ENCODE measurements around the gene AKAP1.

AKAP1 gene

DNA sequence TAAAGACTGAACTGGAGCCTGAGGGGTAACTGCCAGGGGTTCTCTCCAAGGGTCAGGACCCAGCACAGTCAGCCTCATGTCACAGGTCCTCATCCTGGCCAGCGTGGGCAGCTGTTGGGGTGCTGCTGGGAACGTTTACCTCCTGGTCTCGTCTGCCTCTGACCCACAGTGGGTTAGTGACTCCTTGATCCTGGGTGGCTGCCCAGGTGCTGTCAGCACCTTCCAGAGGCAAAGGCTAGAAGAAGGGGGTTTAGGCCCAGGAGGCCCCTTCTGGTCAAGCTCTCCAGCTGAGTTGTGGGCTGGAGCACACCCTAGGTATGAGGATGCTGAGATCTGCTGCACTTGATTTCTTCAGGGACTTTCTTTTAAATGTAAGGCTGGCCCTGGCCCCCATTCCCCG, 30.3 kb downstream of the AKAP1 start:
- peaks cover 73% of the 10 kb centered on the region for H3K36me3 ChIP-seq (ENCODE audit: control insufficient read depth, insufficient read depth, low read length)
- no peak overlapping the region for H3K4me3 ChIP-seq (ENCODE audit: low read depth, low read length)
- peaks cover 7% of the 10 kb centered on the region; the same call in 1 of the 2 replicates for H3K4me1 ChIP-seq (ENCODE audit: control insufficient read depth, insufficient read depth, low read length)
- no peaks in the 10 kb centered on the region for H3K27me3 ChIP-seq (ENCODE audit: control insufficient read depth, insufficient read depth, low read length)
- no peak overlapping the region for H3K9ac ChIP-seq (ENCODE audit: low read length)
- H3K9me3 ChIP-seq (ENCODE audit: control insufficient read depth, insufficient read depth, low read depth, low read length), result no peaks in the 10 kb centered on the region
- H3K27ac ChIP-seq (ENCODE audit: low read depth, low read length), result no peak overlapping the region

DNA sequence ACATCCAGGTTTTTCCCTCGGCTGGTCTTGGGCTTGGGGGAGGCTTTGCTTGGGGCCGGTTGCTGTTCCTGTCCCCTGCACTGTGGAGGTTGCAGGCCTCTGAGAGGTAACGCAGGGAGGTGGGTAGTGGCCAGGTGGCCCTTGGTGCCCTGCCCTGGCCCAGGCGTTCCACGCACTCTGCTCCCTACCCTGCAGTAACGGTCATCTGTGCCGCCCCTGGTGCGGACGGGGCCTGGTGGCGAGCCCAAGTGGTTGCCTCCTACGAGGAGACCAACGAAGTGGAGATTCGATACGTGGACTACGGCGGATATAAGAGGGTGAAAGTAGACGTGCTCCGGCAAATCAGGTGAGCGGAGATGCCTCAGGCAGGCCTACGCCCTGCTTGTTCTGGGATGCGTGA, 30.9 kb downstream of the AKAP1 start:
- Histone ChIP-seq H3K9me3 (ENCODE audit: control insufficient read depth, insufficient read depth, low read depth, low read length) (no peaks in the 10 kb centered on the region), H3K27ac (ENCODE audit: low read depth, low read length) (no peak overlapping the region), H3K36me3 (ENCODE audit: control insufficient read depth, insufficient read depth, low read length) (peaks cover 78% of the 10 kb centered on the region), H3K4me1 (ENCODE audit: control insufficient read depth, insufficient read depth, low read length) (peaks cover 7% of the 10 kb centered on the region; the same call in 1 of the 2 replicates), H3K4me3 (ENCODE audit: low read depth, low read length) (no peak overlapping the region), H3K9ac (ENCODE audit: low read length) (no peak overlapping the region), H3K27me3 (ENCODE audit: control insufficient read depth, insufficient read depth, low read length) (no peaks in the 10 kb centered on the region)

DNA sequence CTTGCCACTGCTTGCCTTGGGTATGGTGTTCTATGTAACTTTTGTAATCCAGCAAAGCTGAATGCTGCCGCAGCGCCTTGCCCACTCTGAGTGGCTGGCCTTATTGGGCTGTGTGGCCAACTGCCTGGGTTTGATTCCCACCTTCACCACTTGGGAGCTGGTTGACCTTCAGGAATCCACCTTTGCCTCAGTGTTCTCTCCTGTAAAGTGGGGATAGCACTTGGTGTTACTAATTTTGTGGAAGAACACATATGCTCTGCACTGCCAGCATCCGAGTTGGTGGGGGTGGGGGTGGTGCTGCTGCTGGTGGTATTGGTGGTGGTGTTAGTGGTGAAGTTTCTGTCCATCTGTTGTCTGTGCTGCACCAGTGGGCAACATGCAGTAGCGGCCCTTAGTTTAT, 32.8 kb downstream of the AKAP1 start:
- peaks cover 78% of the 10 kb centered on the region for H3K36me3 ChIP-seq (ENCODE audit: control insufficient read depth, insufficient read depth, low read length)
- no peak overlapping the region for H3K27ac ChIP-seq (ENCODE audit: low read depth, low read length)
- H3K9me3 ChIP-seq (ENCODE audit: control insufficient read depth, insufficient read depth, low read depth, low read length), result no peaks in the 10 kb centered on the region
- peaks cover 4% of the 10 kb centered on the region; the same call in 1 of the 2 replicates for H3K4me1 ChIP-seq (ENCODE audit: control insufficient read depth, insufficient read depth, low read length)
- no peak overlapping the region for H3K4me3 ChIP-seq (ENCODE audit: low read depth, low read length)
- H3K9ac ChIP-seq (ENCODE audit: low read length), result no peak overlapping the region
- no peaks in the 10 kb centered on the region for H3K27me3 ChIP-seq (ENCODE audit: control insufficient read depth, insufficient read depth, low read length)

DNA sequence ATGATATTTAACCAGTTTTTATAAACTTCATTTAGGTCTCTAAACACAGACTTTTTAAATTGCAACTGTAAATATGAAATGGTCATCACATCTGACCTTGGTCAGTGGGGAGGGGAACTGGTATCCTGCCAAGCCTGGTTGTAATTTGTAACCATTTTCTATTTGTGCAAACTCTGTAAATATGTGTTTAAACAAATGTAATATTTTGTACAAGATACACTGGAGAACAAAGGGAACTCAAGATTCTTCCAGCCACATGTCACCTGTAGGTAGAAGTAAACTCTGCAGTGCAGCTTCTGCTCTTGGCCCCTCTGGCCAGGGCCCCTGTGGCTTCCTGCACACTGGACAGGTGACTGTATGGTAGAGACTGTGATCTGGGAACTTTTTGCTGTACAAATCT, 35.8 kb downstream of the AKAP1 start:
- Histone ChIP-seq H3K36me3 (ENCODE audit: control insufficient read depth, insufficient read depth, low read length) (peaks cover 78% of the 10 kb centered on the region), H3K4me3 (ENCODE audit: low read depth, low read length) (no peak overlapping the region), H3K27ac (ENCODE audit: low read depth, low read length) (no peak overlapping the region), H3K4me1 (ENCODE audit: control insufficient read depth, insufficient read depth, low read length) (no peaks in the 10 kb centered on the region), H3K27me3 (ENCODE audit: control insufficient read depth, insufficient read depth, low read length) (no peaks in the 10 kb centered on the region), H3K9ac (ENCODE audit: low read length) (no peak overlapping the region), H3K9me3 (ENCODE audit: control insufficient read depth, insufficient read depth, low read depth, low read length) (no peaks in the 10 kb centered on the region)

DNA sequence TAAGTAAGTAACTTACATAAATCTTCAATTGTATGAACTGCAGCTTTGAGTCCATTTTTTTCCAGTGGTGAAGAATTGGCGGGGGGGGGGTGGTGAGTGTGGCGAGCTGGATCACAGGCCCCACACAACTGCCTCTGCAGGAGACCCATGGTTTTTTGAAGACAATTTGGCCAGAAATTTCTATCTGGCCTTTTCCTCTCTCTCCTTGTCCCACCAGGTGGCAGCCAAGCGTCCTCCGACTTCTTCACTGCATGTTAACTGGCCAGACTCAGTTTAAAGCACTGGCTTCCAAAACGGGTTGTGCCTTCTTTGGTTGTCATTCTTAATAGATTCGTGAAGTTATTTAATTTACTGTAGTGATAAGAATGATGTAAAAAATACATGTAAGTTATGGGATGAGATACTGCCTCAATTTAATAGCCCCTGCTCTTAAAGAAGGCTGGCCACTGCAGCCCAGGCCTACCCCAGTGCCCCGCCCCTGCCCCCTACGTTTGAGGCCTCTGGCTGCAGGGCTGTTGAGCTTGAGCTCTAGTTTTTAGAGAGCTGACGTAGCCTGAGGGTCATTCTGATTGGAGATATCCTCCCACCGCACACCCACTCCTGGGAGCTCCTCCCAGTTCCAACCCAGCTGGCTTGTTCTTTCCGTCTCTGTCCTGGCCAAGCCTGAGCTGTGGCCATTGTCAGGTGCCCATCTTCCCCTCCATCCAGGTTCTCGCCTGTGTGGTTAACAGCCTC, 36.4 kb downstream of the AKAP1 start:
- no peak overlapping the region for H3K27ac ChIP-seq (ENCODE audit: low read depth, low read length)
- H3K4me3 ChIP-seq (ENCODE audit: low read depth, low read length), result no peak overlapping the region
- no peaks in the 10 kb centered on the region for H3K4me1 ChIP-seq (ENCODE audit: control insufficient read depth, insufficient read depth, low read length)
- H3K9me3 ChIP-seq (ENCODE audit: control insufficient read depth, insufficient read depth, low read depth, low read length), result no peaks in the 10 kb centered on the region
- H3K27me3 ChIP-seq (ENCODE audit: control insufficient read depth, insufficient read depth, low read length), result no peaks in the 10 kb centered on the region
- peaks cover 72% of the 10 kb centered on the region for H3K36me3 ChIP-seq (ENCODE audit: control insufficient read depth, insufficient read depth, low read length)
- H3K9ac ChIP-seq (ENCODE audit: low read length), result no peak overlapping the region

DNA sequence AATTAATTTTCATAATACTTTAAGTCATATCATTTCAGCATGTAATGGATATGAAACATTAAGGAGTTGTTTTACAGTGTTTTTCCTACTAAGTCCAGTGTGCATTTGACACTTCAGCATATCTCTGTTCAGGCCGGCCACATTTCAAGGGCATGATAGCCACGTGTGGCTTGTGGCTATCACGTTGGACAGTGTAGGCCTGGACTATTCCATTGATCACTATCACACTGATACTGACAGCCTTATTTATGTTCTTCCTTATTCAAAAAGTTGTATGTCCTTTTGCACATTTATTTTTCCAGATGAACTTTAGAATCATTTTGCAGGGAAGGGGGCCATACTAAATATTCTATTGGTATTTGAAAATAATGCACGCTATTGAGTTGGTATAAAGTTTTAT, 39.0 kb downstream of the AKAP1 start:
- H3K36me3 ChIP-seq (ENCODE audit: control insufficient read depth, insufficient read depth, low read length), result peaks cover 46% of the 10 kb centered on the region
- no peak overlapping the region for H3K27ac ChIP-seq (ENCODE audit: low read depth, low read length)
- no peak overlapping the region for H3K9ac ChIP-seq (ENCODE audit: low read length)
- H3K27me3 ChIP-seq (ENCODE audit: control insufficient read depth, insufficient read depth, low read length), result no peaks in the 10 kb centered on the region
- H3K4me1 ChIP-seq (ENCODE audit: control insufficient read depth, insufficient read depth, low read length), result no peaks in the 10 kb centered on the region
- H3K9me3 ChIP-seq (ENCODE audit: control insufficient read depth, insufficient read depth, low read depth, low read length), result no peaks in the 10 kb centered on the region
- no peak overlapping the region for H3K4me3 ChIP-seq (ENCODE audit: low read depth, low read length)

DNA sequence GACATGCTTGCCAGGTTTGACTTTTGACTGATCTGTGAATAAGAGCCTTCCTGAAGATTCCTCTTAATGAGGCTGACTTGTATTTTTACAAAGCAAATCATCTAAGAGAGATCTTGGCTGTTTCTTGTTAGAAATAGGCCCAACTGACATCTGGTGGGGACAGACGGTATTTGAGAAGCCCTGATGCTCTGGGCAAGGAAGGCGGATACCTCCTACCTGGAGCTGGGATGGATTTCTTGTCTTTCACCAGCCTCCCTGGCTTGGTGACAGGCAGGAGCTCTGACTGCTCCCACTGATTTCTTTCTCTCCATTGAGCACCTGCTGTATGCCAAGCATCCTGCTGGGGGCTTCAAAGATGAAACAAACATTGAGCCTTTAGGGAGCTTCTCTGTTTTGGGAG, 40.4 kb downstream of the AKAP1 start:
- Histone ChIP-seq H3K27me3 (ENCODE audit: control insufficient read depth, insufficient read depth, low read length) (no peaks in the 10 kb centered on the region), H3K9ac (ENCODE audit: low read length) (no peak overlapping the region), H3K9me3 (ENCODE audit: control insufficient read depth, insufficient read depth, low read depth, low read length) (no peaks in the 10 kb centered on the region), H3K4me1 (ENCODE audit: control insufficient read depth, insufficient read depth, low read length) (no peaks in the 10 kb centered on the region), H3K36me3 (ENCODE audit: control insufficient read depth, insufficient read depth, low read length) (peaks cover 35% of the 10 kb centered on the region), H3K4me3 (ENCODE audit: low read depth, low read length) (no peak overlapping the region), H3K27ac (ENCODE audit: low read depth, low read length) (no peak overlapping the region)

DNA sequence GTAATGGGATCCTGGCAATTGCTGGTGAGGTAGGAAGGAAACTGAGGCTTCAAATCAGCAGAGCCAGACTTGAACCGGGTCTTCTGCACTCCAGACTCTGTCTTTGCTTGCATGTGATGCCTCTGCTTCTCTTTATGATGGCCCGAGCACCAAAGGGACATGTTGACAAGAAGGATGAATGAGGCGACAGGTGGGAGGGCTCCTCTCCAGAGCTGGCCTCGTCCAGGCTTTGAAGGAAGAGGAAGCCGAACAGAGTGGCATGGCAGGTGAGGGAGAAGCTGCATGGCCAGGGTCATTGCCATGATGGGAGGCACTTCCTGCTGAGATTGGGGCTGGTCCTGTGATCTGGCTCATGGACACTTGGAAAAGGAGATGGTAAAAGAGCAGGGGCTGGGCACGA, 40.8 kb downstream of the AKAP1 start:
- Histone ChIP-seq H3K9me3 (ENCODE audit: control insufficient read depth, insufficient read depth, low read depth, low read length) (no peaks in the 10 kb centered on the region), H3K9ac (ENCODE audit: low read length) (no peak overlapping the region), H3K27ac (ENCODE audit: low read depth, low read length) (no peak overlapping the region), H3K4me3 (ENCODE audit: low read depth, low read length) (no peak overlapping the region), H3K27me3 (ENCODE audit: control insufficient read depth, insufficient read depth, low read length) (no peaks in the 10 kb centered on the region), H3K36me3 (ENCODE audit: control insufficient read depth, insufficient read depth, low read length) (peaks cover 31% of the 10 kb centered on the region), H3K4me1 (ENCODE audit: control insufficient read depth, insufficient read depth, low read length) (no peaks in the 10 kb centered on the region)

DNA sequence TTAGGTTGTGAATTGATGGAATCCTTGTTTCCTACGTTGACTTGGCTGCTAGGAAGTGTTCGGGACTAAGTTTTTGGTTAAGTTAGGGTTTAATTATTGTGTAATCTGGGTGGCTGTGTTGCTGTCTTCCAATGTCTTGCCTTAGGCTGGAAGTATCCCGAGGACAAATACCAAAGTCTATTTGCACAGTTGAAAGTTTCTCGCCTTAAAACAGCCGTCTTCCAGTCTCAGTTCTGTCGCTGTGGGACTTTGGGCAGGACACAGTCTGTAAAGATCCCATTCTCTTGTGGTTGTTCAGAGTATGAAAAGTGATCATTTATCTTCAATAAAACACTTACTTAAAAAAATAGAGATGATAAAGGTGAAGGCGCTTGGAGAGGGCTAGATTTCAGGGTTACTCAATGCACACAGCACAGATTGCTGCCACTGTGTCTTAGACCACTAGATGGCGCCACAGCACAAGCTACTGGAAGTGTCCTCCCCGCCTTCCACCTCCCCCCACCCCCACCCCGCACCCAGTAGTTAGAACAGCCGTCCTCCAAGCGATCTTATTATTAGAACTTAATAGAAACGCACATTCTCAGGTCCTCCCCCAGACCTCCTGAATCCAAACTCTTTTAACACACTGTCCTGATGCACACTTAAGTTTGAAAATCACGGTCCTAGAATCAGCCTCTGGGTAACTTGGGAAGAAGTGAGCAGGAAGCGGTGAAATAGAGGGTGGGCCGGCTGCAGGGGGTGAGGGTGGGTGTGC, 45.8 kb downstream of the AKAP1 start:
- Histone ChIP-seq H3K4me3 (ENCODE audit: low read depth, low read length) (peak overlapping the region; percentile 50; the same call in 1 of the 2 replicates), H3K9me3 (ENCODE audit: control insufficient read depth, insufficient read depth, low read depth, low read length) (no peaks in the 10 kb centered on the region), H3K27ac (ENCODE audit: low read depth, low read length) (no peak overlapping the region), H3K9ac (ENCODE audit: low read length) (no peak overlapping the region), H3K27me3 (ENCODE audit: control insufficient read depth, insufficient read depth, low read length) (no peaks in the 10 kb centered on the region), H3K36me3 (ENCODE audit: control insufficient read depth, insufficient read depth, low read length) (no peaks in the 10 kb centered on the region; the same call in 1 of the 2 replicates), H3K4me1 (ENCODE audit: control insufficient read depth, insufficient read depth, low read length) (peaks cover 14% of the 10 kb centered on the region)

DNA sequence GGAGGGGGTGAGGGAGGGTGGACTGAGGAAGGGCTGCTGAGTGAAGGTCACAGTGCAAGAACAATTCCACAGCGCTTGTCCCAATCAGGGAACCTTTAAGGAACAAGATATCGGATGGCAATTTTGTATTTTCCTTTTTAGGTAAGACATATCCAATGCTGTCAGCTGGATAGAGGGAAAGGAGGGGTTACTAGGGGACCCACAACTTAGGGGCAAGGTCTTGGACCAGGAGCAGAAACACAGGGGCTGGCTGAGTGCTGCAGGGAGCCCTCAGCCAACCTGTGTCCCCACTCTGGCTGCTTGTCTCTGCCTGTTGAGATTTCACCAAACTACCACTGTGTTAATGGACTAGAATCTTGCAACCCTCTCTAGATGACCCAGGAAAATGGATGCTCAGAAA, 47.6 kb downstream of the AKAP1 start:
- Histone ChIP-seq H3K4me3 (ENCODE audit: low read depth, low read length) (no peak overlapping the region), H3K27ac (ENCODE audit: low read depth, low read length) (no peak overlapping the region), H3K27me3 (ENCODE audit: control insufficient read depth, insufficient read depth, low read length) (no peaks in the 10 kb centered on the region), H3K9me3 (ENCODE audit: control insufficient read depth, insufficient read depth, low read depth, low read length) (no peaks in the 10 kb centered on the region), H3K4me1 (ENCODE audit: control insufficient read depth, insufficient read depth, low read length) (peaks cover 23% of the 10 kb centered on the region), H3K36me3 (ENCODE audit: control insufficient read depth, insufficient read depth, low read length) (no peaks in the 10 kb centered on the region), H3K9ac (ENCODE audit: low read length) (no peak overlapping the region)

DNA sequence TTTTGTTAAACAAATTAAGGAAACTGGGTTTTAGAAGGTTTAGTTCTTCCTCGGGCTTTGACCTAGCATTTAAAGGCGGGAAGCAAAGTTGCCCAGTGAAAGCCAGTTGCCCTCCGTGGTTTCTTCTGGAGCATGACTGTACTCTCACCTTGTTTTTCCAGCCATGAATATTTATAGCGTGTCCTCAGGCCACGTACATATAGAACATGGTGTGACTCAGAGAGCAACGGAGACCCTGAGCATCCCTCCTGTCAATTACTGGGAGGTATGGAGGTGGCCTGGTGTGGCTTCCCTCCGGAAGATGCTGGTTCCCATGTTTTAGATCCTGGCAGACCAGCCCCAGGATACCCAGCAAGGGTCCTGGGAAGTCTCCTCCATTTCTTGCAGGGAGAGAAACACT, 48.4 kb downstream of the AKAP1 start:
- Histone ChIP-seq H3K27ac (ENCODE audit: low read depth, low read length) (no peak overlapping the region), H3K4me1 (ENCODE audit: control insufficient read depth, insufficient read depth, low read length) (peaks cover 26% of the 10 kb centered on the region), H3K36me3 (ENCODE audit: control insufficient read depth, insufficient read depth, low read length) (no peaks in the 10 kb centered on the region), H3K27me3 (ENCODE audit: control insufficient read depth, insufficient read depth, low read length) (no peaks in the 10 kb centered on the region), H3K9me3 (ENCODE audit: control insufficient read depth, insufficient read depth, low read depth, low read length) (no peaks in the 10 kb centered on the region), H3K4me3 (ENCODE audit: low read depth, low read length) (no peak overlapping the region), H3K9ac (ENCODE audit: low read length) (no peak overlapping the region)
